PC-9 (cell line): ENCODE data around the gene SDK1.

Experiments used
- EZH2 ChIP-seq: fragments of 200-600 bp; sonication (generic); IDR thresholded peaks from 2 replicates; pipeline ENCODE4 v1.8.0; 2017; ENCODE audit warnings: antibody characterized with exemption, low read depth
- TF ChIP-seq, protein P1 (sequence below): fragments of 200-600 bp; sonication (generic); conservative IDR thresholded peaks from 2 replicates; pipeline ENCODE4 v1.6.1; 2017; ENCODE audit warnings: mixed run types, antibody characterized with exemption, mild to moderate bottlenecking, moderate library complexity

DNA sequence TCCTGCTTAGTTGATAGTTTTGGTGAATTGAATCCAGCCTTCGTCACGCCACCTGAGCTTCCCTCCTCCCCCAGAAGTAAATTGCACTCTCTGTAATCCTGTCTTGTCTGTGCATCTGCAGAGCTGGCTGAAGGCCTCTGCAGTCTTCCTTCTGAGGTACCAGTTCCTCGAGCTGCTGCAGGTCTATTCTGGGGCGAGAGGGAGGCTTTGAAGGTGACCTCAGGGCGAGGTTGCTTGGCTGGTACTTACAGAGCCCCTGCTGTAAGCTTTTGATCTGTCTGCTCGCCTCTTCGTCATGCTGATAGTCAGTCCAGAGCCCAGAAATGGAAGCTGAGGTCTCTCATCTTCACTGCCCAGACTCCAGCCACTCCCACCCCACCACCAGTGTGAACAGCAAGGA lies 867.5 kb downstream of the SDK1 start:
- TF ChIP-seq, protein P1, sequence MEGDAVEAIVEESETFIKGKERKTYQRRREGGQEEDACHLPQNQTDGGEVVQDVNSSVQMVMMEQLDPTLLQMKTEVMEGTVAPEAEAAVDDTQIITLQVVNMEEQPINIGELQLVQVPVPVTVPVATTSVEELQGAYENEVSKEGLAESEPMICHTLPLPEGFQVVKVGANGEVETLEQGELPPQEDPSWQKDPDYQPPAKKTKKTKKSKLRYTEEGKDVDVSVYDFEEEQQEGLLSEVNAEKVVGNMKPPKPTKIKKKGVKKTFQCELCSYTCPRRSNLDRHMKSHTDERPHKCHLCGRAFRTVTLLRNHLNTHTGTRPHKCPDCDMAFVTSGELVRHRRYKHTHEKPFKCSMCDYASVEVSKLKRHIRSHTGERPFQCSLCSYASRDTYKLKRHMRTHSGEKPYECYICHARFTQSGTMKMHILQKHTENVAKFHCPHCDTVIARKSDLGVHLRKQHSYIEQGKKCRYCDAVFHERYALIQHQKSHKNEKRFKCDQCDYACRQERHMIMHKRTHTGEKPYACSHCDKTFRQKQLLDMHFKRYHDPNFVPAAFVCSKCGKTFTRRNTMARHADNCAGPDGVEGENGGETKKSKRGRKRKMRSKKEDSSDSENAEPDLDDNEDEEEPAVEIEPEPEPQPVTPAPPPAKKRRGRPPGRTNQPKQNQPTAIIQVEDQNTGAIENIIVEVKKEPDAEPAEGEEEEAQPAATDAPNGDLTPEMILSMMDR = no peak
- TF ChIP-seq EZH2 = no peak
